GM20000 (cell line): Measurements from ENCODE around the gene MAL.

ENCODE experiments used
- DNase-seq: peaks from one replicate; pipeline ENCODE4 v3.0.0; 2012; ENCODE audit warnings: low spot score
- TF ChIP-seq, protein P1 (sequence below): IDR thresholded peaks from 2 replicates; pipeline ENCODE4 v1.5.1; 2012; ENCODE audit warnings: mild to moderate bottlenecking, control low read depth; ENCODE audit errors: extremely low read depth, missing control alignments

Gene MAL

DNA sequence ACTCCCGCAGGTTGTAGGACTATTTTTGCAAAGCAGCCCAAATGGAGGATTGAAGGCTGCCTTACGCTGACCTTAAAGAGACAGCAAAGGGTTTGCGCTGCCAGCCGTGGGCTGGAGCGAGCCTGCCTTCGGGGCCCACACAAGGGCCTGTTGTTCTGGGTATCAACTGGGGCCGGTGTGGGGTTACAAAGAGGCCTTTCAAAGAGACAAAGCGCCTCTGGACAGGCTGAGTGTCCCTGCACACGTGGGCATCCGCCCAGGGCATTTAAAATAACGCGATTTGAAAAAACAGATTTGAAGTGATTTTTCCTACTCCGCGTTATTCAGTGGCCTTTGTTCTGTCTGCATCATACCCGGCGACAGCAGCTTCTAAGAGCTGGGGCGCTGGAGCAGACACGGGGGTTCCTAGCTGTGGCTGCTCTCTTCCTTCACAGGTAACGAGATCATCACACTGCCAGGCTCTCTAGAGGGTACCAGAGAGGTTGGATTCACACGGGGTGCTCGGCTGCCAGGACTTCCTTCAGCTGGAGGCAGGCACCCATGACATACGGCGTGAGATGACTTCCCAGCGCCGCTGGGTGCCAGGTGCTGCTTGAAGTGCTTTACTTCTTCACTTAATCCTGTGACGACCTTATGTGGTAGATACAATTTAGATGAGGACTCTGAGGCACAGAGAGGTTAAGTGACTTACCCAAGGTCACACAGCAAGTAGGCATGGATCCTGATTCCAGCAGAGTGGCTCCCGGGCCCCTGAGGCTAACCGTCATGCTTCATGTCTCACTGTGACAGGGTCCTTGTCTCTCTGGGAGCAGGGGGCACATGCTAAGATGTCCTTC lies 32.2 kb downstream of the MAL start:
- no peak for DNase-seq
- TF ChIP-seq, protein P1, sequence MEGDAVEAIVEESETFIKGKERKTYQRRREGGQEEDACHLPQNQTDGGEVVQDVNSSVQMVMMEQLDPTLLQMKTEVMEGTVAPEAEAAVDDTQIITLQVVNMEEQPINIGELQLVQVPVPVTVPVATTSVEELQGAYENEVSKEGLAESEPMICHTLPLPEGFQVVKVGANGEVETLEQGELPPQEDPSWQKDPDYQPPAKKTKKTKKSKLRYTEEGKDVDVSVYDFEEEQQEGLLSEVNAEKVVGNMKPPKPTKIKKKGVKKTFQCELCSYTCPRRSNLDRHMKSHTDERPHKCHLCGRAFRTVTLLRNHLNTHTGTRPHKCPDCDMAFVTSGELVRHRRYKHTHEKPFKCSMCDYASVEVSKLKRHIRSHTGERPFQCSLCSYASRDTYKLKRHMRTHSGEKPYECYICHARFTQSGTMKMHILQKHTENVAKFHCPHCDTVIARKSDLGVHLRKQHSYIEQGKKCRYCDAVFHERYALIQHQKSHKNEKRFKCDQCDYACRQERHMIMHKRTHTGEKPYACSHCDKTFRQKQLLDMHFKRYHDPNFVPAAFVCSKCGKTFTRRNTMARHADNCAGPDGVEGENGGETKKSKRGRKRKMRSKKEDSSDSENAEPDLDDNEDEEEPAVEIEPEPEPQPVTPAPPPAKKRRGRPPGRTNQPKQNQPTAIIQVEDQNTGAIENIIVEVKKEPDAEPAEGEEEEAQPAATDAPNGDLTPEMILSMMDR = no peak

GRCh38 chr2:95058466-95058988 lies 33.0 kb downstream of the MAL start:
- no peak for DNase-seq
- TF ChIP-seq, protein P1 = no peak

DNA sequence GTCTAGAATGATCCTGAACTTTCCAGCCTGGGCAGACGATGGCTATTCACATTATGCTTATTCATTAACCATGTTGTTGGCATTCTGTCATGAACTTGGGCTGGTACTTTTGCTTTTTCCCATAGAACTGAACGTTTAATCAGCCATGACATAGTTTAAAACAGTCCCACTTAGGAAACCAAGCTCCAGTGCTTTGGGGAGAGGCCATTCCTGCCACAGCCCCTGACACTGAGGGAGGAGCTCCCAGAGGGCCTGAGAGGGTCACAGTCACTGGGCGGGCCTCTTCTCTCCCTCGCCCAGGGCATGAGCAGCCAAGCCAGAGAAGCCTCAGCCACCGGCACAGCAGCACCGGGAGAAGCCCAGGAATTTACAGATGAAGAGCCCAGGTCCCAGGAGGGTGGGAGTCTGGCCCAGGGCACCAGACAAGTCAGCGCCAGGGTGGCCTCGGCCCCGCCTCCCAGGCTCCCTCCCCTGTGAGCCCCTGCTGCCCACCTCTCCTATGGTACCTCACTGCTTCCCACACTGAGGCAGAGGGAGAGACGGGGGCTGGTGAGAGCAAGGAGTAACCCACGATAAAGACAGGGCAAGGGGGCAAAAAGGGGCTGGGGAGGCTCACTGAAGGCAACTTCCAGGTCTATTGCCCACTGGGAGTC lies 33.6 kb downstream of the MAL start:
- TF ChIP-seq, protein P1 = no peak

DNA sequence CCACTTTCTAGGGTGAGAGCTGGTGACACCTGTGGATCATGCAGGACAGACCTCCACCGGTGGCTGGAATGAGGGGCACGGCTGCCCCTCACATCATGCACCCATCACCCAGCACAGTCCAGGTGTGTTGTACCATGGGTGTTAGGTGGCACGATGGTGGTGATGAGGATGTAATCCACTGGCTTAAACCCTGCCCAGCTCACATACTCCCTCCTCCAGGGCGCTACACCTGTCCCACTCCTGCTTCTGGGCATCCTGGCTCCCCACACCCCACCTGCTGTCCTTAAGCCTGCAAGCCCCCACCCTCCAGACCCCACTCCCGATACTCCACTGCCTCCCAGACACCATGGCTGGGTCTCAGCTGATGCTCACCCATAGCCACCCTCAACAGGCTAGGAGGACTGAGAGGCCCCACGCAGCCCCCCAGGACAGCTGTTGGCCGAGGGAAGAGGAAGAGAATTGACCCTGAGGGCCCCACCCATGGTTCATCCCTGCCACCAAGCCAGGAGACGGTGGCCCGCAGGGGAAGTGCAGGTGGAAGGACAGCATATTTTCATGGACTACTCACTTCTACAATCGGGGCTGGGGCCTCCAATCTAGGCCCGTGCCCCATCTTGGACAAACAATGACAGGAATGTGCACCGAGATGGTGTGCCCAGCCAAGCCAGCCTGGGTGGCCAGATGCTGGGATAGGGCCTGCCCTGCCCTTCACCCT lies 34.3 kb downstream of the MAL start:
- DNase-seq = no peak
- TF ChIP-seq, protein P1 = no peak

More for the DNA sequence above, 33.6 kb downstream of the MAL start:
- no peak for DNase-seq

- DNase-seq = no peak
- TF ChIP-seq, protein P1 = no peak
These were observed 35.1 kb downstream of the MAL start for GRCh38 chr2:95060446-95061118.

DNA sequence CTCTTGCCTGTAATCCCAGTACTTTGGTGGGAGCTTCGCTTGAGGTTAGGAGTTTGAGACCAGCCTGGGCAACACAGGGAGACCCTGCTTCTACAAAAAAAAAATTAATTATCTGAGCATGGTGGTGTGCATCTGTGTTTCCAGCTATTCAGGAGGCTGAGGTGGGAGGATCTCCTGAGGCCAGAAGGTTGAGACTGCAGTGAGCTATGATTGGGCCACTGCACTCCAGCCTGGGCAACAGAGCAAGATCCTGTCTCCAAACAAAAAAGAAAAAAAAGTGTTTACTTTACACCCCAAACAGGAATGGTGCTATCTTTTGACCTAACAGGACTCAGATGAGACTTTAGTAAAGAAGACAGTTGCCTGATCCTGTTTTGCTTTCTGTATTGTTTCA lies 35.6 kb downstream of the MAL start:
- TF ChIP-seq, protein P1 = no peak
- DNase-seq = no peak
